K562 (cell line): ENCODE data around the gene LIN28A. TPM values are rescaled to one million over a fixed set of nuclear protein-coding genes. Genes with fewer than 3 reads are reported as not detected.

Experiments
- CBX1 ChIP-seq: sonication (generic); IDR thresholded peaks from 2 replicates; pipeline ENCODE4 v1.6.1; 2016; ENCODE audit warnings: antibody characterized with exemption, low read depth, mild to moderate bottlenecking
- CBX5 ChIP-seq: IDR thresholded peaks from 2 replicates; pipeline ENCODE4 v1.6.1; 2014; ENCODE audit warnings: low read depth, borderline replicate concordance
- CREB1 ChIP-seq, 2 experiments: sonication (generic) in 1 of 2; formaldehyde crosslinking in 1 of 2; IDR thresholded peaks; 2 replicates each; pipeline versions ENCODE4 v1.6.1 to v1.8.0; 2012 to 2022; ENCODE audit warnings: inconsistent platforms in 1 of 2, mild to moderate bottlenecking in 1 of 2, missing genetic modification reagents in 1 of 2, moderate library complexity in 1 of 2
- MCM2 ChIP-seq: fragments of 450-650 bp; IDR thresholded peaks from 2 replicates; pipeline ENCODE4 v1.6.1; 2017; ENCODE audit warnings: low read depth, mild to moderate bottlenecking
- NR3C1 ChIP-seq: sonication (generic); formaldehyde crosslinking; IDR thresholded peaks from 2 replicates; pipeline ENCODE4 v1.8.1; 2022; ENCODE audit warnings: missing genetic modification reagents
- POLR2H ChIP-seq: IDR thresholded peaks from 2 replicates; pipeline ENCODE4 v1.6.1; 2016; ENCODE audit warnings: missing genetic modification characterization, low read depth, mild to moderate bottlenecking, control low read depth, missing compliant biosample characterization, moderate library complexity
- PTRF ChIP-seq: fragments of 450-650 bp; IDR thresholded peaks from 2 replicates; pipeline ENCODE4 v1.6.1; 2016; ENCODE audit warnings: mild to moderate bottlenecking, missing genetic modification characterization, missing compliant biosample characterization
- RFX7 ChIP-seq: fragments of 250-450 bp; sonication (Bioruptor Pico); IDR thresholded peaks from 2 replicates; pipeline ENCODE4 v1.5.1; 2021; ENCODE audit warnings: mild to moderate bottlenecking
- SIN3A ChIP-seq, 2 experiments: fragments of 150-350 bp in 1 of 2; IDR thresholded peaks; 2 replicates each; pipeline ENCODE4 v1.6.1; 2011 to 2016; ENCODE audit warnings: borderline replicate concordance in 2 of 2, low read depth in 2 of 2, low read length in 2 of 2, mild to moderate bottlenecking in 2 of 2, moderate library complexity in 2 of 2; ENCODE audit not compliant: control insufficient read depth in 1 of 2
- SMAD1 ChIP-seq: fragments of 150-350 bp; IDR thresholded peaks from 2 replicates; pipeline ENCODE4 v1.6.1; 2014; ENCODE audit warnings: low read length, low read depth; ENCODE audit not compliant: partially characterized antibody
- STAT5B ChIP-seq: fragments of 250-450 bp; sonication (Bioruptor Pico); IDR thresholded peaks from 2 replicates; pipeline ENCODE4 v1.8.0; 2021; ENCODE audit warnings: mild to moderate bottlenecking, inconsistent platforms
- ZNF165 ChIP-seq: fragments of 250-450 bp; sonication (Bioruptor Pico); IDR thresholded peaks from 2 replicates; pipeline ENCODE4 v1.4.0; 2020; ENCODE audit warnings: borderline replicate concordance
- polyA plus RNA-seq, 8 experiments: library from polyadenylated mRNA; depleted of rRNA in 4 of 8; stranded (reverse) in 5 of 8; unstranded in 3 of 8; fragments of >200 nt; fragmentation: Nextera tagmentation in 2 of 8; fragmentation: Illumina TruSeq in 1 of 8; extraction: Ambion mirVana in 2 of 8; extraction: Trizol in 1 of 8; gene quantifications; 2 replicates each; pipeline versions ENCODE4 v1.2.1 to v1.2.3, GENCODE V29; 2011 to 2014; ENCODE audit warnings: inconsistent platforms in 1 of 8, missing spikeins in 1 of 8
- total RNA-seq, 7 experiments: library from RNA; depleted of rRNA in 6 of 7; stranded (reverse); fragments of >200 nt in 6 of 7; fragmentation: Illumina TruSeq in 2 of 7; extraction: Trizol in 2 of 7; gene quantifications; 2 replicates each; pipeline versions ENCODE4 v1.2.1 to v1.2.3, GENCODE V29; 2011 to 2021; ENCODE audit warnings: low replicate concordance in 1 of 7
- TF ChIP-seq, protein P1 (sequence below): fragments of 250-450 bp; sonication (Bioruptor Pico); IDR thresholded peaks from 2 replicates; pipeline ENCODE4 v1.4.0; 2020; ENCODE audit warnings: mild to moderate bottlenecking, moderate library complexity, borderline replicate concordance
- TF ChIP-seq, protein P2 (sequence below): fragments of 250-450 bp; sonication (Bioruptor Pico); IDR thresholded peaks from 2 replicates; pipeline ENCODE4 v1.8.0; 2022; ENCODE audit warnings: inconsistent platforms
- TF ChIP-seq, protein P3 (sequence below): sonication (generic); formaldehyde crosslinking; IDR thresholded peaks from 2 replicates; pipeline ENCODE4 v1.8.1; 2023; ENCODE audit warnings: mild to moderate bottlenecking, missing genetic modification reagents
- TF ChIP-seq, protein P4 (sequence below): fragments of 250-450 bp; sonication (Bioruptor Pico); IDR thresholded peaks from 2 replicates; pipeline ENCODE4 v1.8.0; 2021; ENCODE audit warnings: mild to moderate bottlenecking, moderate library complexity

LIN28A gene
- total and polyA plus RNA-seq, 9 of the 15 experiments (the other 6 are each of a cell fraction or from before 2014, with no cell fraction given) = 0.80 to 5.4 (median 3.9) TPM

DNA sequence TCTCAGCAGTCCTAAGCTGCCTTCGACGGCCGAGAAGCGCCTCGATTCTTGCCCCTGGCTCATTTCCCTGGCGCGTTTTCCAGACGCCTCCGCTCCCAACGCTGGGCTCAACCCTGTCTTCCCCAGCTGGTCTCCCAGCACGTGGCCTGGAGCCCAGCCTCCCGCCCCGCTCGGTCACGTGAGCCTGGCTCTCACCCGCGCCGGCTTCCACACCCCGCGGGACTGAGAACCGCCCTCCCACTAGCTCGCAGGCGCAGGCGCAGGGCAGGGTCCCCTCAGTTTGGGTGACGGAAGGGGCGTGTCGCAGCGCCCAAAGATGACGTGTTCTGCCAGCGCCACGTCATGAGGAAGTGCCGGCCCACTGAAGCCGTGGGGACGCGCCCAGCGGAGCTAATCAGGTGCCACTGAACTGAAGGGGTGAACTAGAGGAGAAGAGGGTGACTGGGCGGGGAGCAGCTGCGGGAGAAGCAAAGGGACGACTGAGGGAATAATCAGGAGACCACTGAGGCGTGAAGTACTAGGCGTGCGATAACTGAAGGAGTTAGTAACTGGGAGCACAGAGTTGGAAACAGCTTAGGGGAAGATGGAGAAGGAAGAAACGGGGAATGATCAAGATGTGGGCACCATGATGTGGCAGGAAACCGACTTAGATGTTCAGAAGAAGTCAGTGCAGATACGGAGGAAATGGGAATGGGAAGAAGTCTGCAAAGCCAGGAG lies 21.5 kb downstream of the LIN28A start, which contains the start of gene DHDDS (continued):
- TF ChIP-seq, protein P1, sequence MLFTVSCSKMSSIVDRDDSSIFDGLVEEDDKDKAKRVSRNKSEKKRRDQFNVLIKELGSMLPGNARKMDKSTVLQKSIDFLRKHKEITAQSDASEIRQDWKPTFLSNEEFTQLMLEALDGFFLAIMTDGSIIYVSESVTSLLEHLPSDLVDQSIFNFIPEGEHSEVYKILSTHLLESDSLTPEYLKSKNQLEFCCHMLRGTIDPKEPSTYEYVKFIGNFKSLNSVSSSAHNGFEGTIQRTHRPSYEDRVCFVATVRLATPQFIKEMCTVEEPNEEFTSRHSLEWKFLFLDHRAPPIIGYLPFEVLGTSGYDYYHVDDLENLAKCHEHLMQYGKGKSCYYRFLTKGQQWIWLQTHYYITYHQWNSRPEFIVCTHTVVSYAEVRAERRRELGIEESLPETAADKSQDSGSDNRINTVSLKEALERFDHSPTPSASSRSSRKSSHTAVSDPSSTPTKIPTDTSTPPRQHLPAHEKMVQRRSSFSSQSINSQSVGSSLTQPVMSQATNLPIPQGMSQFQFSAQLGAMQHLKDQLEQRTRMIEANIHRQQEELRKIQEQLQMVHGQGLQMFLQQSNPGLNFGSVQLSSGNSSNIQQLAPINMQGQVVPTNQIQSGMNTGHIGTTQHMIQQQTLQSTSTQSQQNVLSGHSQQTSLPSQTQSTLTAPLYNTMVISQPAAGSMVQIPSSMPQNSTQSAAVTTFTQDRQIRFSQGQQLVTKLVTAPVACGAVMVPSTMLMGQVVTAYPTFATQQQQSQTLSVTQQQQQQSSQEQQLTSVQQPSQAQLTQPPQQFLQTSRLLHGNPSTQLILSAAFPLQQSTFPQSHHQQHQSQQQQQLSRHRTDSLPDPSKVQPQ (CRISPR knock-in tag) = no peak
- no peak for TF ChIP-seq ZNF165
- TF ChIP-seq, protein P2, sequence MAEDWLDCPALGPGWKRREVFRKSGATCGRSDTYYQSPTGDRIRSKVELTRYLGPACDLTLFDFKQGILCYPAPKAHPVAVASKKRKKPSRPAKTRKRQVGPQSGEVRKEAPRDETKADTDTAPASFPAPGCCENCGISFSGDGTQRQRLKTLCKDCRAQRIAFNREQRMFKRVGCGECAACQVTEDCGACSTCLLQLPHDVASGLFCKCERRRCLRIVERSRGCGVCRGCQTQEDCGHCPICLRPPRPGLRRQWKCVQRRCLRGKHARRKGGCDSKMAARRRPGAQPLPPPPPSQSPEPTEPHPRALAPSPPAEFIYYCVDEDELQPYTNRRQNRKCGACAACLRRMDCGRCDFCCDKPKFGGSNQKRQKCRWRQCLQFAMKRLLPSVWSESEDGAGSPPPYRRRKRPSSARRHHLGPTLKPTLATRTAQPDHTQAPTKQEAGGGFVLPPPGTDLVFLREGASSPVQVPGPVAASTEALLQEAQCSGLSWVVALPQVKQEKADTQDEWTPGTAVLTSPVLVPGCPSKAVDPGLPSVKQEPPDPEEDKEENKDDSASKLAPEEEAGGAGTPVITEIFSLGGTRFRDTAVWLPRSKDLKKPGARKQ (CRISPR knock-in tag) = no peak
- TF ChIP-seq MCM2 = no peak
- peak; percentile 100 for TF ChIP-seq CREB1 (IDR thresholded peaks at IDR 0.05)
- TF ChIP-seq CREB1 (CRISPR knock-in tag; IDR thresholded peaks at IDR 0.05) = peak; percentile 100
- no peak for TF ChIP-seq CBX5
- TF ChIP-seq CBX1 = peak; percentile 94
- TF ChIP-seq NR3C1 (CRISPR knock-in tag) = peak; percentile 74; the same call in 1 of the 2 replicates
- TF ChIP-seq SIN3A (IDR thresholded peaks at IDR 0.05; ENCODE audit: borderline replicate concordance in 2 of 2, control insufficient read depth in 1 of 2, low read depth in 2 of 2, low read length in 2 of 2) = peak; percentile 97 to 98
- no peak for TF ChIP-seq RFX7 (CRISPR knock-in tag)
- TF ChIP-seq, protein P3, sequence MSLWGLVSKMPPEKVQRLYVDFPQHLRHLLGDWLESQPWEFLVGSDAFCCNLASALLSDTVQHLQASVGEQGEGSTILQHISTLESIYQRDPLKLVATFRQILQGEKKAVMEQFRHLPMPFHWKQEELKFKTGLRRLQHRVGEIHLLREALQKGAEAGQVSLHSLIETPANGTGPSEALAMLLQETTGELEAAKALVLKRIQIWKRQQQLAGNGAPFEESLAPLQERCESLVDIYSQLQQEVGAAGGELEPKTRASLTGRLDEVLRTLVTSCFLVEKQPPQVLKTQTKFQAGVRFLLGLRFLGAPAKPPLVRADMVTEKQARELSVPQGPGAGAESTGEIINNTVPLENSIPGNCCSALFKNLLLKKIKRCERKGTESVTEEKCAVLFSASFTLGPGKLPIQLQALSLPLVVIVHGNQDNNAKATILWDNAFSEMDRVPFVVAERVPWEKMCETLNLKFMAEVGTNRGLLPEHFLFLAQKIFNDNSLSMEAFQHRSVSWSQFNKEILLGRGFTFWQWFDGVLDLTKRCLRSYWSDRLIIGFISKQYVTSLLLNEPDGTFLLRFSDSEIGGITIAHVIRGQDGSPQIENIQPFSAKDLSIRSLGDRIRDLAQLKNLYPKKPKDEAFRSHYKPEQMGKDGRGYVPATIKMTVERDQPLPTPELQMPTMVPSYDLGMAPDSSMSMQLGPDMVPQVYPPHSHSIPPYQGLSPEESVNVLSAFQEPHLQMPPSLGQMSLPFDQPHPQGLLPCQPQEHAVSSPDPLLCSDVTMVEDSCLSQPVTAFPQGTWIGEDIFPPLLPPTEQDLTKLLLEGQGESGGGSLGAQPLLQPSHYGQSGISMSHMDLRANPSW (CRISPR knock-in tag) = peak; percentile 78
- TF ChIP-seq SMAD1 = peak; percentile 69
- TF ChIP-seq POLR2H = peak; percentile 73
- no peak for TF ChIP-seq PTRF (tag)
- TF ChIP-seq, protein P4, sequence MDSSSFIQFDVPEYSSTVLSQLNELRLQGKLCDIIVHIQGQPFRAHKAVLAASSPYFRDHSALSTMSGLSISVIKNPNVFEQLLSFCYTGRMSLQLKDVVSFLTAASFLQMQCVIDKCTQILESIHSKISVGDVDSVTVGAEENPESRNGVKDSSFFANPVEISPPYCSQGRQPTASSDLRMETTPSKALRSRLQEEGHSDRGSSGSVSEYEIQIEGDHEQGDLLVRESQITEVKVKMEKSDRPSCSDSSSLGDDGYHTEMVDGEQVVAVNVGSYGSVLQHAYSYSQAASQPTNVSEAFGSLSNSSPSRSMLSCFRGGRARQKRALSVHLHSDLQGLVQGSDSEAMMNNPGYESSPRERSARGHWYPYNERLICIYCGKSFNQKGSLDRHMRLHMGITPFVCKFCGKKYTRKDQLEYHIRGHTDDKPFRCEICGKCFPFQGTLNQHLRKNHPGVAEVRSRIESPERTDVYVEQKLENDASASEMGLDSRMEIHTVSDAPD (CRISPR knock-in tag) = no peak
- no peak for TF ChIP-seq STAT5B (CRISPR knock-in tag)
